HEK293 (cell line): ENCODE data around the gene NCOR1.
"Not testable (repeated sequence)": the region's sequence is repeated elsewhere in the genome, so short reads cannot be mapped to it uniquely, and the experiment has no call there.

Experiments
- CTCF ChIA-PET: fragments of 350-600 bp; formaldehyde crosslinking; extraction: SDS; loops from one replicate; lab custom pipeline; 2021; ENCODE audit warnings: antibody characterized with exemption; lab: Yijun Ruan, JAX
- POLR2A ChIA-PET: fragments of 300-600 bp; formaldehyde crosslinking; extraction: SDS; loops from one replicate; lab custom pipeline; 2020; ENCODE audit warnings: antibody characterized with exemption, inconsistent platforms; lab: Yijun Ruan, JAX
- H3K27ac ChIP-seq: fragments of 200-500 bp; sonication (Bioruptor generic); 2 replicates; pipeline ENCODE4 v1.5.1; 2014; ENCODE audit warnings: low read depth, low read length, control low read depth, inconsistent platforms; ENCODE audit errors: extremely low read depth
- H3K36me3 ChIP-seq, 2 experiments: fragments of 200-500 bp in 1 of 2; sonication (Bioruptor generic) in 1 of 2; 1 replicate in 1 of 2; 2 replicates in 1 of 2; pipeline ENCODE4 v1.5.1; 2014 to 2017; ENCODE audit warnings: inconsistent platforms in 2 of 2, low read length in 2 of 2; ENCODE audit not compliant: control insufficient read depth in 2 of 2, insufficient read depth in 1 of 2
- H3K4me1 ChIP-seq: fragments of 200-500 bp; sonication (Bioruptor generic); 2 replicates; pipeline ENCODE4 v1.5.1; 2014; ENCODE audit warnings: mild to moderate bottlenecking, low read length, inconsistent platforms; ENCODE audit not compliant: control insufficient read depth, insufficient read depth
- H3K4me3 ChIP-seq: 2 replicates; pipeline ENCODE4 v1.5.1; 2011; ENCODE audit warnings: low read depth, mild to moderate bottlenecking, control low read depth, low read length, moderate library complexity
- H3K9me3 ChIP-seq: fragments of 200-500 bp; sonication (Bioruptor generic); 2 replicates; pipeline ENCODE4 v1.5.1; 2014; ENCODE audit warnings: low read depth, low read length, inconsistent platforms; ENCODE audit not compliant: control insufficient read depth, insufficient read depth
- BCL11B ChIP-seq: fragments of 450-650 bp; formaldehyde crosslinking; IDR thresholded peaks from 2 replicates; pipeline ENCODE4 v1.5.1; 2016; ENCODE audit warnings: low read depth, missing biosample characterization, missing genetic modification characterization
- GLI2 ChIP-seq: fragments of 450-650 bp; formaldehyde crosslinking; IDR thresholded peaks from 2 replicates; pipeline ENCODE4; 2017; ENCODE audit warnings: missing biosample characterization, missing genetic modification characterization, low read depth, borderline replicate concordance
- KLF16 ChIP-seq: fragments of 450-650 bp; formaldehyde crosslinking; IDR thresholded peaks from 2 replicates; pipeline ENCODE4 v1.5.1; 2017; ENCODE audit warnings: missing biosample characterization, missing genetic modification characterization
- PRDM10 ChIP-seq: fragments of 450-650 bp; formaldehyde crosslinking; IDR thresholded peaks from 2 replicates; pipeline ENCODE4 v1.5.1; 2016; ENCODE audit warnings: missing biosample characterization, missing genetic modification characterization
- TSHZ1 ChIP-seq: fragments of 450-650 bp; formaldehyde crosslinking; IDR thresholded peaks from 2 replicates; pipeline ENCODE4 v1.5.1; 2016; ENCODE audit warnings: missing biosample characterization, missing genetic modification characterization, borderline replicate concordance
- ZBTB20 ChIP-seq: fragments of 450-650 bp; formaldehyde crosslinking; IDR thresholded peaks from 2 replicates; pipeline ENCODE4 v1.5.1; 2016; ENCODE audit warnings: missing biosample characterization, missing genetic modification characterization
- ZBTB8A ChIP-seq: fragments of 450-650 bp; formaldehyde crosslinking; IDR thresholded peaks from 2 replicates; pipeline ENCODE4 v1.5.1; 2016; ENCODE audit warnings: missing biosample characterization, missing genetic modification characterization
- ZNF133 ChIP-seq: fragments of 450-650 bp; formaldehyde crosslinking; IDR thresholded peaks from 2 replicates; pipeline ENCODE4 v1.5.1; 2016; ENCODE audit warnings: missing biosample characterization, missing genetic modification characterization
- ZNF214 ChIP-seq: fragments of 450-650 bp; formaldehyde crosslinking; IDR thresholded peaks from 2 replicates; pipeline ENCODE4 v1.5.1; 2017; ENCODE audit warnings: missing biosample characterization, mild to moderate bottlenecking, missing genetic modification characterization, borderline replicate concordance
- ZNF280D ChIP-seq: fragments of 450-650 bp; formaldehyde crosslinking; IDR thresholded peaks from 2 replicates; pipeline ENCODE4 v1.5.1; 2016; ENCODE audit warnings: missing biosample characterization, missing genetic modification characterization
- ZNF362 ChIP-seq: fragments of 450-650 bp; formaldehyde crosslinking; IDR thresholded peaks from 2 replicates; pipeline ENCODE4 v1.5.1; 2016; ENCODE audit warnings: missing biosample characterization, missing genetic modification characterization
- ZNF37A ChIP-seq: fragments of 450-650 bp; IDR thresholded peaks from 2 replicates; pipeline ENCODE4 v1.5.1; 2018; ENCODE audit warnings: missing biosample characterization, missing genetic modification characterization
- ZNF391 ChIP-seq: fragments of 450-650 bp; formaldehyde crosslinking; IDR thresholded peaks from 2 replicates; pipeline ENCODE4 v1.5.1; 2016; ENCODE audit warnings: low read depth, missing biosample characterization, missing genetic modification characterization, borderline replicate concordance
- ZNF624 ChIP-seq: fragments of 450-650 bp; formaldehyde crosslinking; IDR thresholded peaks from 2 replicates; pipeline ENCODE4 v1.5.1; 2017; ENCODE audit warnings: missing biosample characterization, missing genetic modification characterization
- ZNF654 ChIP-seq: fragments of 450-650 bp; formaldehyde crosslinking; IDR thresholded peaks from 2 replicates; pipeline ENCODE4 v1.5.1; 2016; ENCODE audit warnings: low read depth, missing biosample characterization, missing genetic modification characterization
- ZNF664 ChIP-seq: fragments of 450-650 bp; formaldehyde crosslinking; IDR thresholded peaks from 2 replicates; pipeline ENCODE4 v1.5.1; 2016; ENCODE audit warnings: missing biosample characterization, missing genetic modification characterization
- ZNF677 ChIP-seq: fragments of 450-650 bp; IDR thresholded peaks from 2 replicates; pipeline ENCODE4 v1.5.0; 2018; ENCODE audit warnings: missing biosample characterization, mild to moderate bottlenecking, missing genetic modification characterization, moderate library complexity
- ZNF830 ChIP-seq: fragments of 450-650 bp; IDR thresholded peaks from 2 replicates; pipeline ENCODE4 v1.5.0; 2018; ENCODE audit warnings: missing biosample characterization, missing genetic modification characterization, low read depth, mild to moderate bottlenecking, moderate library complexity
- ZNF837 ChIP-seq: fragments of 450-650 bp; formaldehyde crosslinking; IDR thresholded peaks from 2 replicates; pipeline ENCODE4 v1.5.1; 2016; ENCODE audit warnings: missing biosample characterization, missing genetic modification characterization

The NCOR1 gene

GRCh38 chr17:16199093-16199492 lies 16.2 kb downstream of the NCOR1 start:
- no peak overlapping the region for H3K4me3 ChIP-seq
- CTCF ChIA-PET, result interaction anchor here (0.6 to 0.9 kb wide), 3 partner anchors 9 to 172 kb away, joined by 3 to 4 read pairs (median 4); no protein-coding TSS in a partner anchor
- H3K36me3 ChIP-seq, result peaks cover 6 to 10% of the 10 kb centered on the region in 2 experiments
- H3K9me3 ChIP-seq, result no peaks in the 10 kb centered on the region
- POLR2A ChIA-PET, result no interaction called here
- no peak overlapping the region for H3K27ac ChIP-seq
- peaks cover 19% of the 10 kb centered on the region for H3K4me1 ChIP-seq
- TF ChIP-seq ZNF37A, result no peak
- TF ChIP-seq ZBTB20, result no peak
- TF ChIP-seq ZNF677 (tag by site-specific recombination), result no peak
- TF ChIP-seq ZNF133, result no peak
- no peak for TF ChIP-seq BCL11B (tag by site-specific recombination)
- no peak for TF ChIP-seq ZNF391 (tag by site-specific recombination)
- no peak for TF ChIP-seq PRDM10 (tag by site-specific recombination)
- no peak for TF ChIP-seq ZNF362 (tag by site-specific recombination)
- no peak for TF ChIP-seq TSHZ1 (tag by site-specific recombination)
- no peak for TF ChIP-seq ZNF624 (tag by site-specific recombination)
- TF ChIP-seq, all 188 proteins: peak for 0

GRCh38 chr17:16197276-16197675 lies 18.1 kb downstream of the NCOR1 start:
- H3K36me3 ChIP-seq, result peaks cover 14 to 22% of the 10 kb centered on the region in 2 experiments
- CTCF ChIA-PET, result interaction anchor here (0.7 kb wide), 1 partner anchor 1652 kb away, joined by 3 read pairs; no protein-coding TSS in a partner anchor
- H3K4me3 ChIP-seq, result no peak overlapping the region
- POLR2A ChIA-PET, result no interaction called here
- TF ChIP-seq ZNF214 (no peak), GLI2 (tag by site-specific recombination) (no peak), ZNF654 (tag by site-specific recombination) (no peak), ZNF664 (tag by site-specific recombination) (no peak), KLF16 (no peak), ZNF280D (no peak), ZNF837 (tag by site-specific recombination) (no peak), ZBTB8A (tag by site-specific recombination) (no peak), ZNF830 (tag by site-specific recombination) (no peak)
- TF ChIP-seq, all 188 proteins: peak for 0
- Histone ChIP-seq H3K27ac (no peak overlapping the region), H3K4me1 (peaks cover 19% of the 10 kb centered on the region), H3K9me3 (no peaks in the 10 kb centered on the region)

GRCh38 chr17:16194307-16194835 lies 21.0 kb downstream of the NCOR1 start:
- H3K4me1 ChIP-seq, H3K9me3 ChIP-seq, H3K27ac ChIP-seq, H3K4me3 ChIP-seq, POLR2A ChIA-PET: not testable (repeated sequence)
- CTCF ChIA-PET, result interaction anchor here (0.6 kb wide), 2 partner anchors 9 to 19 kb away, joined by 3 to 4 read pairs; no protein-coding TSS in a partner anchor
- H3K36me3 ChIP-seq, result peaks cover 25% of the 10 kb centered on the region in 2 experiments
